Fibroblast of lung (primary cell): Measurements from ENCODE around the gene SMC5. TPM values are rescaled to one million over a fixed set of nuclear protein-coding genes. Genes with fewer than 3 reads are reported as not detected.

Experiments
- DNase-seq, 2 donors: peaks; one replicate each; pipeline versions ENCODE4 v3.0.0 to v3.0.0-alpha.2; 2010; ENCODE audit warnings: low read depth in 2 of 2
- H2AFZ ChIP-seq: 2 replicates; pipeline ENCODE4 v1.5.1; 2012; ENCODE audit warnings: low read length, control low read depth, inconsistent platforms
- H3K27ac ChIP-seq: 2 replicates; pipeline ENCODE4 v1.5.1; 2011; ENCODE audit warnings: low read length, control low read depth; ENCODE audit not compliant: insufficient read depth
- H3K27me3 ChIP-seq: 2 replicates; pipeline ENCODE4 v1.5.1; 2011; ENCODE audit warnings: mild to moderate bottlenecking, low read length; ENCODE audit not compliant: control insufficient read depth, insufficient read depth
- H3K36me3 ChIP-seq: 2 replicates; pipeline ENCODE4 v1.5.1; 2011; ENCODE audit warnings: low read length; ENCODE audit not compliant: control insufficient read depth, insufficient read depth
- H3K4me1 ChIP-seq: 2 replicates; pipeline ENCODE4 v1.5.1; 2011; ENCODE audit warnings: low read length; ENCODE audit not compliant: control insufficient read depth, insufficient read depth; ENCODE audit errors: extremely low read depth
- H3K4me2 ChIP-seq: 2 replicates; pipeline ENCODE4 v1.5.1; 2011; ENCODE audit warnings: low read length, control low read depth; ENCODE audit not compliant: insufficient read depth; ENCODE audit errors: extremely low read depth
- H3K4me3 ChIP-seq, 4 experiments: fragments of 200-600 bp in 1 of 4; sonication (generic) in 1 of 4; replicated peaks in 1 of 4; 2 replicates each; pipeline ENCODE4 v1.5.1; 2011 to 2016; ENCODE audit warnings: low read length in 4 of 4, low read depth in 3 of 4, mild to moderate bottlenecking in 3 of 4, control low read depth in 2 of 4, inconsistent platforms in 1 of 4, mixed read lengths in 1 of 4; ENCODE audit not compliant: insufficient read depth in 1 of 4; ENCODE audit errors: control extremely low read depth in 1 of 4
- H3K79me2 ChIP-seq: 2 replicates; pipeline ENCODE4 v1.5.1; 2012; ENCODE audit warnings: mild to moderate bottlenecking, low read length, inconsistent platforms; ENCODE audit not compliant: control insufficient read depth, insufficient read depth
- H3K9ac ChIP-seq: 2 replicates; pipeline ENCODE4 v1.5.1; 2011; ENCODE audit warnings: mild to moderate bottlenecking, low read length, control low read depth; ENCODE audit not compliant: insufficient read depth
- H3K9me3 ChIP-seq: 2 replicates; pipeline ENCODE4 v1.5.1; 2012; ENCODE audit warnings: low read depth, low read length; ENCODE audit not compliant: control insufficient read depth, insufficient read depth
- H4K20me1 ChIP-seq: 2 replicates; pipeline ENCODE4 v1.5.1; 2011; ENCODE audit warnings: low read length; ENCODE audit not compliant: control insufficient read depth, insufficient read depth; ENCODE audit errors: extremely low read depth
- CTCF ChIP-seq, 2 donors: IDR thresholded peaks in 1 of 2; conservative IDR thresholded peaks in 1 of 2; 1 replicate in 1 of 2; 2 replicates in 1 of 2; pipeline ENCODE4 v1.5.1; 2011 to 2012; ENCODE audit warnings: low read length in 2 of 2, control low read depth in 1 of 2, inconsistent platforms in 1 of 2, low read depth in 1 of 2, mild to moderate bottlenecking in 1 of 2
- EZH2 ChIP-seq: IDR thresholded peaks from 2 replicates; pipeline ENCODE4 v1.5.1; 2012; ENCODE audit warnings: low read length, control low read depth, mild to moderate bottlenecking; ENCODE audit errors: missing control alignments
- polyA plus RNA-seq, 2 donors: library from polyadenylated mRNA; depleted of rRNA in 1 of 2; stranded (reverse) in 1 of 2; unstranded in 1 of 2; fragments of >200 nt; gene quantifications; 2 replicates each; pipeline ENCODE4 v1.2.1, GENCODE V29; 2011 to 2012; ENCODE audit warnings: missing spikeins in 1 of 2
- total RNA-seq: library from RNA; depleted of rRNA; stranded (reverse); fragments of >200 nt; gene quantifications from 2 replicates; pipeline ENCODE4 v1.2.1, GENCODE V29; 2014

Gene SMC5
- total and polyA plus RNA-seq, 2 donors (not counting 1 experiment from before 2014, with no cell fraction given): 21.6 to 29.2 TPM

DNA sequence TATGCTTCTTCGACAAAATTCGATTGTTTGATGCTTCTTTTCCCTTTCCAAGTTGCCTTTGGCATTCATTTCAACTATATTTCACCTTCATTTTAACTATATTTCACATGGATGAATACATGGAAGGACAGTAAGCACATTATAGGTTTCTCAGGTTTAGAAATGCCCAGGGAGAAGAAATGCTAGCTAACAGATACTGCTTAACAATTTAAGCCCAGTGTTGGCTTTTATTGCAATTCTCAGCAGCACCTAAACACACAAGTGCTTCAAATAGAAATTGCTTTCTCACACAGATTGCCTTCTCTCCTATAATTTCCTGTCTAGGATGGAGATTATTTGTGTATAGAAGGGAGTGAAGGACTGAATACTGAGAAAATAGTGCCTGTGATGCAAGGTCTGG is 30.2 kb upstream of the SMC5 start:
- H3K4me2 ChIP-seq: no peak overlapping the region
- TF ChIP-seq EZH2 (no peak), CTCF (conservative IDR thresholded peaks at IDR 0.05 in 1 of 2, IDR thresholded peaks at IDR 0.05 in 1 of 2; ENCODE audit: low read depth in 1 of 2, low read length in 2 of 2) (no peak)
- H3K79me2 ChIP-seq: no peaks in the 10 kb centered on the region
- peaks cover 6% of the 10 kb centered on the region for H3K4me1 ChIP-seq
- no peak overlapping the region for H3K9ac ChIP-seq
- no peak for DNase-seq
- no peaks in the 10 kb centered on the region for H3K27me3 ChIP-seq
- no peaks in the 10 kb centered on the region for H4K20me1 ChIP-seq
- H3K27ac ChIP-seq: no peak overlapping the region
- H3K4me3 ChIP-seq: no peak overlapping the region
- no peak overlapping the region for H2AFZ ChIP-seq
- no peaks in the 10 kb centered on the region for H3K36me3 ChIP-seq
- H3K9me3 ChIP-seq: no peaks in the 10 kb centered on the region

- Histone ChIP-seq H3K4me3 (no peak overlapping the region), H3K4me1 (peaks cover 6% of the 10 kb centered on the region), H3K36me3 (no peaks in the 10 kb centered on the region), H3K9ac (no peak overlapping the region), H4K20me1 (no peaks in the 10 kb centered on the region), H3K4me2 (no peak overlapping the region), H3K27ac (no peak overlapping the region), H3K9me3 (no peaks in the 10 kb centered on the region), H3K27me3 (no peaks in the 10 kb centered on the region), H2AFZ (no peak overlapping the region), H3K79me2 (no peaks in the 10 kb centered on the region)
- TF ChIP-seq EZH2 (no peak), CTCF (conservative IDR thresholded peaks at IDR 0.05 in 1 of 2, IDR thresholded peaks at IDR 0.05 in 1 of 2; ENCODE audit: low read depth in 1 of 2, low read length in 2 of 2) (no peak)
- DNase-seq: peak in 1 of 2 donors; percentile 20
These were observed 29.8 kb upstream of the SMC5 start for GRCh38 chr9:70229026-70229425.

DNA sequence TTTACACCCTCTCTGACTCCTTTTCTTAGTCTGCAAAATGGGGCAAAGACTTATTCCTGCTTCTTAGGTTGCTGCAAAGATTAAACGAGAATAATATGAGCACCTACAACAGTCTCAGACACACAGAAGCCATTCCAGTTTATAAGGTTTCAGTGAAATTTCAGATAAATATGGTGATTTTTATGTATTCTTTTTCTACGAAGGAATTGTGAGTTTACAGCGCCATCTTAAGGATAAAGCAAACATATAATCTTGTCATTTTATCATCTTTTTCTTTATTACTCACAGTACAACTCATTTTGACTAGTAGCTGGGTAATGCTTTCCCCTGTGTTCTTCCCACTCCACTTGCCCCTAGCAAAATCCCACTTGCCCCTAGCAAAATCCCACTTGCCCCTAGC is 29.2 kb upstream of the SMC5 start:
- no peaks in the 10 kb centered on the region for H4K20me1 ChIP-seq
- no peak overlapping the region for H3K27ac ChIP-seq
- H3K9me3 ChIP-seq: no peaks in the 10 kb centered on the region
- H3K4me3 ChIP-seq: no peak overlapping the region
- H3K27me3 ChIP-seq: no peaks in the 10 kb centered on the region
- H3K4me1 ChIP-seq: peaks cover 6% of the 10 kb centered on the region
- no peaks in the 10 kb centered on the region for H3K79me2 ChIP-seq
- DNase-seq: peak in 1 of 2 donors; percentile 66
- H3K9ac ChIP-seq: no peak overlapping the region
- H3K4me2 ChIP-seq: no peak overlapping the region
- TF ChIP-seq EZH2: no peak
- peak; percentile 12 to 30 for TF ChIP-seq CTCF (conservative IDR thresholded peaks at IDR 0.05 in 1 of 2, IDR thresholded peaks at IDR 0.05 in 1 of 2; ENCODE audit: low read depth in 1 of 2, low read length in 2 of 2)
- H3K36me3 ChIP-seq: no peaks in the 10 kb centered on the region
- peak overlapping the region; percentile 47 for H2AFZ ChIP-seq
